GM12878 (cell line): Measurements from ENCODE around the gene MAD1L1.

ENCODE experiments used
- POLR2AphosphoS5 ChIP-seq: IDR thresholded peaks from 2 replicates; pipeline ENCODE4 v1.6.1; 2011; ENCODE audit warnings: mild to moderate bottlenecking, low read length, inconsistent platforms
- STAT1 ChIP-seq: fragments of 450-650 bp; conservative IDR thresholded peaks from 2 replicates; pipeline ENCODE4 v1.6.1; 2014; ENCODE audit warnings: antibody characterized with exemption, mild to moderate bottlenecking
- ZNF24 ChIP-seq: fragments of 450-650 bp; IDR thresholded peaks from 2 replicates; pipeline ENCODE4 v1.6.1; 2017; ENCODE audit warnings: antibody characterized with exemption, mild to moderate bottlenecking
- TF ChIP-seq, protein P1 (sequence below), 3 experiments: IDR thresholded peaks in 2 of 3; conservative IDR thresholded peaks in 1 of 3; 2 replicates each; pipeline ENCODE4 v1.5.1; 2011; ENCODE audit warnings: low read depth in 3 of 3, low read length in 3 of 3, mild to moderate bottlenecking in 3 of 3, control low read depth in 2 of 3, moderate library complexity in 2 of 3, inconsistent platforms in 1 of 3, mixed read lengths in 1 of 3; ENCODE audit not compliant: control insufficient read depth in 2 of 3, insufficient read depth in 1 of 3; ENCODE audit errors: extremely low read depth in 1 of 3

- TF ChIP-seq POLR2AphosphoS5 = no peak
- TF ChIP-seq, protein P1, sequence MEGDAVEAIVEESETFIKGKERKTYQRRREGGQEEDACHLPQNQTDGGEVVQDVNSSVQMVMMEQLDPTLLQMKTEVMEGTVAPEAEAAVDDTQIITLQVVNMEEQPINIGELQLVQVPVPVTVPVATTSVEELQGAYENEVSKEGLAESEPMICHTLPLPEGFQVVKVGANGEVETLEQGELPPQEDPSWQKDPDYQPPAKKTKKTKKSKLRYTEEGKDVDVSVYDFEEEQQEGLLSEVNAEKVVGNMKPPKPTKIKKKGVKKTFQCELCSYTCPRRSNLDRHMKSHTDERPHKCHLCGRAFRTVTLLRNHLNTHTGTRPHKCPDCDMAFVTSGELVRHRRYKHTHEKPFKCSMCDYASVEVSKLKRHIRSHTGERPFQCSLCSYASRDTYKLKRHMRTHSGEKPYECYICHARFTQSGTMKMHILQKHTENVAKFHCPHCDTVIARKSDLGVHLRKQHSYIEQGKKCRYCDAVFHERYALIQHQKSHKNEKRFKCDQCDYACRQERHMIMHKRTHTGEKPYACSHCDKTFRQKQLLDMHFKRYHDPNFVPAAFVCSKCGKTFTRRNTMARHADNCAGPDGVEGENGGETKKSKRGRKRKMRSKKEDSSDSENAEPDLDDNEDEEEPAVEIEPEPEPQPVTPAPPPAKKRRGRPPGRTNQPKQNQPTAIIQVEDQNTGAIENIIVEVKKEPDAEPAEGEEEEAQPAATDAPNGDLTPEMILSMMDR (IDR thresholded peaks at IDR 0.05 in 2 of 3, conservative IDR thresholded peaks at IDR 0.05 in 1 of 3; ENCODE audit: control insufficient read depth in 2 of 3, extremely low read depth in 1 of 3, insufficient read depth in 1 of 3, low read depth in 3 of 3, low read length in 3 of 3) = no peak
- no peak for TF ChIP-seq ZNF24
- no peak for TF ChIP-seq STAT1
Observed at GRCh38 chr7:2106440-2106839, 126.3 kb downstream of the MAD1L1 start.
